H1 (cell line): ENCODE results near the gene FERMT2. TPM values are rescaled to one million over a fixed set of nuclear protein-coding genes. Genes with fewer than 3 reads are reported as not detected.

Experiments used
- CTCF ChIA-PET: fragments of 300-600 bp; sonication (Branson Sonifier 250); formaldehyde crosslinking; loops from one replicate; lab custom pipeline; 2021; ENCODE audit not compliant: partially characterized antibody; lab: Charles Lee
- POLR2A ChIA-PET: fragments of 300-600 bp; sonication (Branson Sonifier 250); formaldehyde crosslinking; loops from one replicate; lab custom pipeline; 2021; ENCODE audit warnings: inconsistent platforms; ENCODE audit not compliant: partially characterized antibody; lab: Charles Lee
- DNase-seq, 2 experiments: peaks; one replicate each; pipeline versions ENCODE4 v3.0.0 to v3.0.0-alpha.2; 2010 to 2022; ENCODE audit warnings: low spot score in 2 of 2, low read depth in 1 of 2, mixed read lengths in 1 of 2
- FAIRE-seq: peaks from 2 replicates; lab custom pipeline; 2011; peaks lifted over from hg19 to GRCh38; lab: Jason Lieb, UNC
- H2AFZ ChIP-seq: 2 replicates; pipeline ENCODE4 v1.8.1; 2012; ENCODE audit warnings: low read length, inconsistent platforms
- H2AK5ac ChIP-seq: 2 replicates; pipeline ENCODE4 v1.6.1; 2013; ENCODE audit warnings: low read depth, low read length
- H2BK120ac ChIP-seq: replicated peaks from 2 replicates; pipeline ENCODE3; 2013; ENCODE audit warnings: low read depth, low read length, inconsistent platforms
- H2BK12ac ChIP-seq: 2 replicates; pipeline ENCODE4 v1.6.1; 2013; ENCODE audit warnings: low read depth, low read length
- H2BK15ac ChIP-seq: 2 replicates; pipeline ENCODE4 v1.6.1; 2013; ENCODE audit warnings: low read length
- H2BK20ac ChIP-seq: 2 replicates; pipeline ENCODE4 v1.6.1; 2013; ENCODE audit warnings: low read length
- H2BK5ac ChIP-seq: 2 replicates; pipeline ENCODE4 v1.6.1; 2013; ENCODE audit warnings: low read depth, low read length
- H3K14ac ChIP-seq: 2 replicates; pipeline ENCODE4 v1.6.1; 2013; ENCODE audit warnings: inconsistent platforms; ENCODE audit not compliant: insufficient read length
- H3K18ac ChIP-seq: 2 replicates; pipeline ENCODE4 v1.6.1; 2013; ENCODE audit warnings: low read length; ENCODE audit errors: extremely low read depth
- H3K23ac ChIP-seq: 2 replicates; pipeline ENCODE4 v1.6.1; 2013; ENCODE audit warnings: inconsistent platforms; ENCODE audit not compliant: insufficient read length
- H3K23me2 ChIP-seq: 2 replicates; pipeline ENCODE4 v1.6.1; 2013; ENCODE audit warnings: low read depth, low read length
- H3K27ac ChIP-seq: 2 replicates; pipeline ENCODE4 v1.6.1; 2011; ENCODE audit warnings: low read depth, low read length, inconsistent platforms
- H3K27me3 ChIP-seq, 4 experiments: replicated peaks in 1 of 4; 1 replicate in 1 of 4; 2 replicates in 3 of 4; pipeline versions ENCODE4 v1.6.1 to v1.8.1; 2011 to 2013; ENCODE audit warnings: low read length in 3 of 4, mild to moderate bottlenecking in 3 of 4, inconsistent platforms in 2 of 4, mixed read lengths in 2 of 4, moderate library complexity in 1 of 4; ENCODE audit not compliant: control insufficient read depth in 3 of 4, insufficient read depth in 3 of 4; ENCODE audit errors: extremely low read depth in 1 of 4
- H3K36me3 ChIP-seq, 4 experiments: 2 replicates each; pipeline versions ENCODE4 v1.6.1 to v1.8.1; 2011 to 2013; ENCODE audit warnings: mild to moderate bottlenecking in 4 of 4, low read length in 3 of 4, moderate library complexity in 2 of 4, control low read depth in 1 of 4, inconsistent platforms in 1 of 4; ENCODE audit not compliant: insufficient read depth in 4 of 4, control insufficient read depth in 2 of 4
- H3K4ac ChIP-seq: replicated peaks from 2 replicates; pipeline ENCODE3; 2013; ENCODE audit warnings: low read length, low read depth, mixed read lengths, inconsistent platforms; ENCODE audit not compliant: insufficient read length
- H3K4me1 ChIP-seq, 4 experiments: replicated peaks in 1 of 4; 1 replicate in 1 of 4; 2 replicates in 3 of 4; pipeline versions ENCODE4 v1.6.1 to v1.8.1; 2011 to 2013; ENCODE audit warnings: low read length in 3 of 4, inconsistent platforms in 2 of 4, mixed read lengths in 1 of 4; ENCODE audit not compliant: insufficient read depth in 4 of 4, control insufficient read depth in 3 of 4
- H3K4me2 ChIP-seq, 2 experiments: 2 replicates each; pipeline versions ENCODE4 v1.6.1 to v1.8.1; 2011 to 2013; ENCODE audit warnings: low read depth in 2 of 2, low read length in 2 of 2, control low read depth in 1 of 2, inconsistent platforms in 1 of 2, mild to moderate bottlenecking in 1 of 2; ENCODE audit not compliant: insufficient read depth in 1 of 2
- H3K4me3 ChIP-seq, 4 experiments: fragments of 200-600, 300-600 bp in 1 of 4; sonication (generic), shearing (Covaris generic), sonication (Bioruptor Twin) in 1 of 4; 2 replicates each; pipeline versions ENCODE4 v1.5.1 to v1.8.1; 2011 to 2016; ENCODE audit warnings: low read length in 4 of 4, low read depth in 3 of 4, control low read depth in 2 of 4, inconsistent platforms in 2 of 4, mild to moderate bottlenecking in 2 of 4, mixed read lengths in 1 of 4, moderate library complexity in 1 of 4; ENCODE audit not compliant: insufficient read depth in 2 of 4; ENCODE audit errors: extremely low read depth in 1 of 4
- H3K56ac ChIP-seq: replicated peaks from 2 replicates; pipeline ENCODE3; 2013; ENCODE audit warnings: low read depth, mild to moderate bottlenecking, mixed read lengths, low read length, inconsistent platforms; ENCODE audit not compliant: insufficient read length
- H3K79me1 ChIP-seq: 2 replicates; pipeline ENCODE4 v1.6.1; 2013; ENCODE audit warnings: low read depth, low read length, control low read depth
- H3K79me2 ChIP-seq, 2 experiments: 2 replicates each; pipeline versions ENCODE4 v1.6.1 to v1.8.1; 2012 to 2013; ENCODE audit warnings: low read length in 2 of 2, mild to moderate bottlenecking in 2 of 2, inconsistent platforms in 1 of 2; ENCODE audit not compliant: insufficient read depth in 2 of 2, control insufficient read depth in 1 of 2
- H3K9ac ChIP-seq, 4 experiments: replicated peaks in 1 of 4; 1 replicate in 1 of 4; 2 replicates in 3 of 4; pipeline versions ENCODE4 v1.6.1 to v1.8.1; 2011 to 2013; ENCODE audit warnings: low read depth in 3 of 4, low read length in 3 of 4, control low read depth in 2 of 4, mild to moderate bottlenecking in 2 of 4, moderate library complexity in 2 of 4, inconsistent platforms in 1 of 4; ENCODE audit errors: extremely low read depth in 1 of 4
- H3K9me3 ChIP-seq, 2 experiments: 2 replicates each; pipeline versions ENCODE4 v1.6.1 to v1.8.1; 2012 to 2013; ENCODE audit warnings: mild to moderate bottlenecking in 2 of 2, moderate library complexity in 2 of 2, control low read depth in 1 of 2, inconsistent platforms in 1 of 2, low read depth in 1 of 2, low read length in 1 of 2, mixed read lengths in 1 of 2; ENCODE audit not compliant: insufficient read depth in 2 of 2
- H4K20me1 ChIP-seq, 2 experiments: replicated peaks in 1 of 2; 2 replicates each; pipeline versions ENCODE3 to v1.8.1; 2011 to 2013; ENCODE audit warnings: inconsistent platforms in 2 of 2, low read length in 2 of 2, mild to moderate bottlenecking in 1 of 2; ENCODE audit not compliant: insufficient read depth in 2 of 2, control insufficient read depth in 1 of 2
- H4K5ac ChIP-seq: 2 replicates; pipeline ENCODE4 v1.6.1; 2013; ENCODE audit warnings: low read length, low read depth, mixed read lengths, inconsistent platforms; ENCODE audit not compliant: insufficient read length
- H4K8ac ChIP-seq: 2 replicates; pipeline ENCODE4 v1.8.0; 2013; ENCODE audit warnings: mild to moderate bottlenecking, moderate library complexity, low read length, inconsistent platforms; ENCODE audit not compliant: insufficient read depth; ENCODE audit errors: extremely low read depth
- H4K91ac ChIP-seq: replicated peaks from 2 replicates; pipeline ENCODE3; 2013; ENCODE audit warnings: low read length, mixed read lengths, inconsistent platforms; ENCODE audit not compliant: insufficient read length
- HDAC6 ChIP-seq: IDR thresholded peaks from one replicate; pipeline ENCODE4 v1.7.1; 2012; ENCODE audit warnings: low read depth, mild to moderate bottlenecking, inconsistent platforms, low read length, moderate library complexity
- KDM4A ChIP-seq: IDR thresholded peaks from one replicate; pipeline ENCODE4 v1.7.1; 2012; ENCODE audit warnings: low read depth, mild to moderate bottlenecking, moderate library complexity, low read length, inconsistent platforms; ENCODE audit not compliant: severe bottlenecking
- WGBS, 2 experiments: shearing (Covaris generic) in 1 of 2; methylation state at CpG; one replicate each; pipeline versions ENCODE4 v1.1.6 to v1.1.7; 2013 to 2015; ENCODE audit warnings: low lambda C conversion rate in 2 of 2, mixed read lengths in 2 of 2, inconsistent platforms in 1 of 2, low coverage in 1 of 2, missing lambda C conversion rate in 1 of 2; ENCODE audit not compliant: insufficient replicate concordance in 2 of 2, insufficient coverage in 1 of 2, insufficient read length in 1 of 2; ENCODE audit errors: extremely low coverage in 1 of 2, missing lambda C conversion rate in 1 of 2; 5-methylcytosine and 5-hydroxymethylcytosine counted together
- polyA plus RNA-seq, 7 experiments: library from polyadenylated mRNA; depleted of rRNA in 3 of 7; stranded (reverse) in 5 of 7; unstranded in 2 of 7; fragments of >200 nt in 5 of 7; fragments of 200-250 nt in 2 of 7; gene quantifications; 1 replicate in 5 of 7; 2 replicates in 1 of 7; 4 replicates in 1 of 7; pipeline versions ENCODE4 v1.2.1 to v1.2.3, GENCODE V29; 2011 to 2013; ENCODE audit warnings: missing spikeins in 2 of 7, mixed read lengths in 2 of 7
- total RNA-seq: library from RNA; stranded (reverse); fragmentation: NEBNext Ultra II Directional; extraction: Animal tissue kit (Norgen Biotek cat#: 25700); gene quantifications from 2 replicates; pipeline ENCODE4 v1.2.1, GENCODE V29; 2021
- TF ChIP-seq, protein P1 (sequence below): IDR thresholded peaks from 2 replicates; pipeline ENCODE4 v1.6.1; 2011; ENCODE audit warnings: low read depth, mild to moderate bottlenecking, low read length; ENCODE audit not compliant: insufficient read depth

FERMT2 gene
- total and polyA plus RNA-seq, 2 of the 8 experiments (the other 6 are each of a cell fraction or from before 2014, with no cell fraction given), result 53.3 to 142 TPM

DNA sequence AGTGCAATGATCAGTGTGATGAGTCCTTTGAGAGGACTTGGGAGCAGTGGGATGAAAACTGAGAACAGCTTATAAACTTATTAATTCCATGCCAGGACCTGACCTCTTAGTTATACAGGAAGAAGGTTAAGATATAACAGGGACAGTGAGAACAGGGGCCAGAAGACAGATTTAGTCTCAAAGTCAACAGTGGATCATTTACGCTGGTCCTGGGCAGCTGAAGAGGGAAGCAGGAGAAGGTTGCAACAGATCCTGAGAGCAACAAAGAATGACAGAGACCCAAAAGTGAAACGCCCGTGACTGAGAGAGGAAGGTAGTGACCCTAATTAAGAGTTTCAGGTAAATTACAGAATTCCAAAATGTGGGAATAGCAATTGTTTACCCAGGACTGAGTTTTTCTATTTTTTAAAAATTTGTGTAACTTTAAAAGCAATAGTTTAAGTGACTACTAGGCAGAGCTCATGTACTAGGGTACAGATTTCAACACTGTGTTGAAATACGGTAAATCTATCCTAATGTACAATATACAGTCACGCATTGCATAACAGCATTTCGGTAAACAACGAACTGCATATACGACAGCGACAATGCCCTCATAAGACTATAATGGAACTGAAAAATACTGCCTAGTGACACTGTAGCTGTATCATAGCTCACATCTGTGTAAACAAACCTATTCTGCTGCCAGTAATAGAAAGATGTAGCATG, 81.8 kb downstream of the FERMT2 start:
- no peak overlapping the region for H2AK5ac ChIP-seq
- H3K14ac ChIP-seq, result no peak overlapping the region
- H4K8ac ChIP-seq, result no peak overlapping the region
- H3K79me1 ChIP-seq, result no peaks in the 10 kb centered on the region; the same call in 1 of the 2 replicates
- H3K9ac ChIP-seq, result no peak overlapping the region
- no peak for FAIRE-seq
- TF ChIP-seq HDAC6 (no peak), KDM4A (no peak)
- TF ChIP-seq, protein P1, sequence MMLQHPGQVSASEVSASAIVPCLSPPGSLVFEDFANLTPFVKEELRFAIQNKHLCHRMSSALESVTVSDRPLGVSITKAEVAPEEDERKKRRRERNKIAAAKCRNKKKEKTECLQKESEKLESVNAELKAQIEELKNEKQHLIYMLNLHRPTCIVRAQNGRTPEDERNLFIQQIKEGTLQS, result no peak
- peaks cover 0 to 20% (median 11%) of the 10 kb centered on the region in 4 experiments; a peak in 4 of 7 replicates for H3K4me1 ChIP-seq
- ChIA-PET POLR2A (interaction anchor here (1.3 kb wide), 1 partner anchor 83 kb away, joined by 3 read pairs; no protein-coding TSS in a partner anchor), CTCF (interaction anchor here (0.6 to 1.5 kb wide), 3 partner anchors 44 to 187 kb away, joined by 3 to 4 read pairs (median 3); no protein-coding TSS in a partner anchor)
- H3K23ac ChIP-seq, result no peak overlapping the region
- H3K27me3 ChIP-seq, result no peaks in the 10 kb centered on the region
- H2AFZ ChIP-seq, result no peak overlapping the region
- H4K20me1 ChIP-seq, result no peaks in the 10 kb centered on the region
- H3K4me2 ChIP-seq, result no peak overlapping the region
- no peak overlapping the region for H3K18ac ChIP-seq
- no peak overlapping the region for H2BK20ac ChIP-seq
- no peak overlapping the region for H3K56ac ChIP-seq
- DNase-seq, result no peak
- H4K5ac ChIP-seq, result no peak overlapping the region
- H3K27ac ChIP-seq, result no peak overlapping the region
- no peak overlapping the region for H3K4me3 ChIP-seq
- no peak overlapping the region for H2BK12ac ChIP-seq
- H2BK120ac ChIP-seq, result no peak overlapping the region
- no peaks in the 10 kb centered on the region for H3K9me3 ChIP-seq
- peaks cover 15 to 89% (median 44%) of the 10 kb centered on the region in 4 experiments for H3K36me3 ChIP-seq
- H3K23me2 ChIP-seq, result no peaks in the 10 kb centered on the region
- no peak overlapping the region for H4K91ac ChIP-seq
- no peak overlapping the region for H3K4ac ChIP-seq
- H3K79me2 ChIP-seq, result no peaks in the 10 kb centered on the region
- H2BK5ac ChIP-seq, result no peak overlapping the region
- H2BK15ac ChIP-seq, result no peak overlapping the region
- WGBS, 2 experiments, result 98% methylated on average over 9 of the region's 9 CpGs; no CpG with 5 or more reads in 1 of the 2 experiments
